Muscle of leg (tissue), 11 donors: ENCODE measurements around the gene MYBPC1. TPM values are rescaled to one million over a fixed set of nuclear protein-coding genes. Genes with fewer than 3 reads are reported as not detected.
"Not testable (repeated sequence)": the region's sequence is repeated elsewhere in the genome, so short reads cannot be mapped to it uniquely, and the experiment has no call there.

Experiments
- DNase-seq: peaks from one replicate; pipeline ENCODE4 v3.0.0; 2013
- H3K27ac ChIP-seq: one replicate; pipeline ENCODE4 v1.5.1; 2013; ENCODE audit warnings: mild to moderate bottlenecking, low read length, control low read depth
- H3K27me3 ChIP-seq: one replicate; pipeline ENCODE4 v1.6.1; 2013; ENCODE audit warnings: low read length; ENCODE audit not compliant: control insufficient read depth, insufficient read depth
- H3K36me3 ChIP-seq: one replicate; pipeline ENCODE4 v1.6.1; 2013; ENCODE audit warnings: low read length; ENCODE audit not compliant: control insufficient read depth, insufficient read depth
- H3K4me1 ChIP-seq: one replicate; pipeline ENCODE4 v1.6.1; 2013; ENCODE audit warnings: low read length; ENCODE audit not compliant: control insufficient read depth, insufficient read depth
- H3K4me3 ChIP-seq: one replicate; pipeline ENCODE4 v1.5.1; 2013; ENCODE audit warnings: low read length, control low read depth
- H3K9me3 ChIP-seq: replicated peaks from 2 replicates; pipeline ENCODE4 v1.6.1; 2013; ENCODE audit warnings: low read depth, low read length; ENCODE audit not compliant: control insufficient read depth
- WGBS: methylation state at CpG from one replicate; pipeline ENCODE4 v1.1.5; 2013; ENCODE audit warnings: missing lambda C conversion rate; ENCODE audit not compliant: insufficient coverage; 5-methylcytosine and 5-hydroxymethylcytosine counted together
- polyA plus RNA-seq, 8 donors: library from polyadenylated mRNA; unstranded; fragments of 120-200 nt; gene quantifications; one replicate each; pipeline versions ENCODE4 v1.2.1 to v1.2.3, GENCODE V29; 2013; ENCODE audit warnings: inconsistent platforms in 1 of 8, low replicate concordance in 1 of 8; ENCODE audit not compliant: insufficient read length in 8 of 8, insufficient read depth in 1 of 8
- total RNA-seq: library from RNA; stranded (reverse); fragments of 120-200 nt; gene quantifications from one replicate; pipeline ENCODE4 v1.2.4, GENCODE V29; 2013

Gene MYBPC1
- total and polyA plus RNA-seq, 9 donors, result 1,298 to 3,170 (median 2,174) TPM

DNA sequence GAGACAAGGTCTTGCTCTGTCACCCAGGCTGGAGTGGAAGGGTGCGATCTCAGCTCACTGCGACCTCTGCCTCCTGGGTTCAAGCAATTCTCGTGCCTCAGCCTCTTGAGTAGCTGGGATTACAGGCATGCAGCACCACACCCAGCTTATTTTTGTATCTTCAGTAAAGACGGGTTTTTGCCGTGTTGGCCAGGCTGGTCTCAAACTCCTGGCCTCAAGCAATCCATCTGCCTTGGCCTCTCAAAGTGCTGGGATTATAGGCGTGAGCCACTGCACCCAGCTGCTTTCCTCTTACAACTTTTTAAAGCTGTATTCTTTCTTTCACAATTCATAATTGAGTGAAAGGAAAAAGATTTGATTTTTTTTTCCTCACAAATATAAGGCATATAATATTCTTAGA is 86.9 kb downstream of the MYBPC1 start:
- H3K36me3 ChIP-seq, H3K4me3 ChIP-seq, DNase-seq, H3K27me3 ChIP-seq, H3K27ac ChIP-seq, H3K9me3 ChIP-seq, H3K4me1 ChIP-seq: not testable (repeated sequence)
- 58% methylated on average over 5 of the region's 6 CpGs for WGBS

GRCh38 chr12:101685092-101685491 is 90.3 kb downstream of the MYBPC1 start:
- Histone ChIP-seq H3K36me3 (peaks cover 4% of the 10 kb centered on the region), H3K9me3 (no peaks in the 10 kb centered on the region), H3K4me1 (no peaks in the 10 kb centered on the region), H3K4me3 (no peak overlapping the region), H3K27me3 (no peaks in the 10 kb centered on the region), H3K27ac (no peak overlapping the region)
- no CpG with 5 or more reads among the region's 1 CpG for WGBS
- no peak for DNase-seq

DNA sequence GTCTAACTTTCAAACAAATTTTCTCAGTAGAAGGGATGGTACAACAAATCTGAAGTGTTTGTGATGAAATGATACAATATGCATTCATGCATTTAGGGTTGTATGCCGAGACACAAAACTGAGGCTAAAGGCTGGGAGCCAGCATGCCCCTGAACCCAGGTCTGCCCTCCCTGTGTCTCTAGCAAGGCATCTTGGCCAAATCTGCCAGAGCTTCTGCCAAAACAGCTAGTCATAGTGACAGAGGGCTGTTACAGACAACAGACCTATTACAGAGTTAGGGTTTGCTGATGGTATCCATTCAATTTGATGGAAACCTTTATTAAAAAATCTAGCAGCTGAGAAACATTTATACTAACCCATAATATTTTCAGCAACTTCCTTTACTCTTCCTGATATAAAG is 91.4 kb downstream of the MYBPC1 start:
- no CpG with 5 or more reads among the region's 1 CpG for WGBS
- H3K36me3 ChIP-seq, result peaks cover 4% of the 10 kb centered on the region
- DNase-seq, result no peak
- H3K9me3 ChIP-seq, result no peaks in the 10 kb centered on the region
- no peaks in the 10 kb centered on the region for H3K27me3 ChIP-seq
- no peak overlapping the region for H3K4me3 ChIP-seq
- no peaks in the 10 kb centered on the region for H3K4me1 ChIP-seq
- H3K27ac ChIP-seq, result no peak overlapping the region

DNA sequence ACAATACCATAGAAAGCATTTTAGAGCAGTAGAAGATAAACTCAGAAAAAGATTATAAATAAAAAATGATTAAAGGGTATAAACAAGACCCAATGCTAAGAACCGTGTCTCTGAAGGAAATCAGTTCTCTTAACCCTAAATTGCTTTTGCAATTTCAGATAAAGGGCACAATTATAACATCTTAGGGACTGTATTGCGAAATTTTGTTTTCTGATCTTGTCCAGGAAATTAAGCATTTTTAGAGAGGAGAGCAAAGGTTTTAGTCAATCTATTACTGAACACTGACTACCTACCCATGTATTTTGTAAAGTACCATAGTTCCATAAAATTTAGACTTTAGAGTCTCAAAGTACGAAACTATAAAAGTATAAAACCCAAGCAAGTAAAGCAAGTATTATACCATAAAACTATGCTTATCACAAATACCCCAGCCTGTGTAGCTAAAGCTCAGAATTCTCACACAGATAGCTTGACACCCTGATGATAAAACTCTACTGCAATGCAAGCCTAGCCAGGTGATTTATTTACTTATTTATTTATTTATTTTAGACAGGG is 95.8 kb downstream of the MYBPC1 start:
- DNase-seq, result no peak
- H3K27me3 ChIP-seq, result no peaks in the 10 kb centered on the region
- H3K9me3 ChIP-seq, result peaks cover 2% of the 10 kb centered on the region
- no CpG with 5 or more reads among the region's 3 CpGs for WGBS
- H3K4me1 ChIP-seq, result peaks cover 2% of the 10 kb centered on the region
- no peak overlapping the region for H3K27ac ChIP-seq
- H3K4me3 ChIP-seq, result no peak overlapping the region
- peaks cover 4% of the 10 kb centered on the region for H3K36me3 ChIP-seq

- Histone ChIP-seq H3K4me3 (no peak overlapping the region), H3K27ac (no peak overlapping the region), H3K4me1 (peaks cover 6% of the 10 kb centered on the region), H3K9me3 (peaks cover 2% of the 10 kb centered on the region), H3K27me3 (no peaks in the 10 kb centered on the region), H3K36me3 (peaks cover 1% of the 10 kb centered on the region)
- 90% methylated on average over 1 of the region's 1 CpG for WGBS
- DNase-seq, result no peak
These were observed 96.8 kb downstream of the MYBPC1 start for GRCh38 chr12:101691503-101692096.

GRCh38 chr12:101694297-101694848 is 99.6 kb downstream of the MYBPC1 start:
- Histone ChIP-seq H3K36me3 (no peaks in the 10 kb centered on the region), H3K4me1 (peaks cover 17% of the 10 kb centered on the region), H3K27ac (no peak overlapping the region), H3K27me3 (no peaks in the 10 kb centered on the region), H3K9me3 (peaks cover 2% of the 10 kb centered on the region), H3K4me3 (no peak overlapping the region)
- DNase-seq, result no peak
- no CpG with 5 or more reads among the region's 2 CpGs for WGBS

DNA sequence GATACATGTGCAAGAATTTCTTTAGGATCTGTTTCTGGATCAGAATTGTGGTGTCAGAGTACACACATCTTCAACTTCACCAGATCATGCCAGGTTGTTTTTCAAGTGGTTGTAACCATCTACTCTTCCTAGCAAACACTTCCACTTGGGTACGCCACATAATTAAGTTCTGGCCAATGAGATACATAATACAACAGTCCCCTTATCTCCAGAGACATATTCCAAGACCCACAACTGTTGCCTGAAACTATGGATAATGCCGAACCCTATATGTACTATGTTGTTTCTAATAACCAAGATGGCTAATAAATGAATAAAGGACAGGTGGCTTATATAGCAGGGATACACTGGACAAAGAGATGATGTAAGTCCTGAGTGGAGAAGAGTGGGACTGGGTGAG is 100.2 kb downstream of the MYBPC1 start:
- peaks cover 2% of the 10 kb centered on the region for H3K9me3 ChIP-seq
- H3K27ac ChIP-seq, result no peak overlapping the region
- no peaks in the 10 kb centered on the region for H3K27me3 ChIP-seq
- no peak overlapping the region for H3K4me3 ChIP-seq
- peaks cover 17% of the 10 kb centered on the region for H3K4me1 ChIP-seq
- WGBS, result no CpG with 5 or more reads among the region's 2 CpGs
- DNase-seq, result no peak
- no peaks in the 10 kb centered on the region for H3K36me3 ChIP-seq

DNA sequence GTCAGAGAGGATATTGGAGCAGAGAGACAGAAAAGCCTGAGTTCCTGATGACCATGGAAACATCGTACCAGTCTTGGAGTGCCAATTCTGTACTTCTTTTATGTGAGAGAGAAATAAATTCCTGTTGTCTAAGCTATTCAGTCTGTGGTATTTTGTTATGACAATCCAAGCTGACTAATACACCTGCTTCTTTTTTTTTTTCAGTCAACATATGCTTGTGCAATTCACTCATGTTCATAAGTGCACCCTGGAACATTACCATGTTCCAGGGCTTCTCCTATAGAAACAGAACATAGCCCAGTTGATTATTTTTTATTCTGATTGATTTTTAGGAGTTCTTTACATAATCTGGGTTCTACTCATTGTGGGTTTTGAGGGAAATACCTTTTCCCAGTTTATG is 100.9 kb downstream of the MYBPC1 start:
- Histone ChIP-seq H3K4me1 (peaks cover 17% of the 10 kb centered on the region), H3K27me3 (no peaks in the 10 kb centered on the region), H3K27ac (no peak overlapping the region), H3K36me3 (no peaks in the 10 kb centered on the region), H3K4me3 (no peak overlapping the region), H3K9me3 (peaks cover 2% of the 10 kb centered on the region)
- DNase-seq, result no peak
- no CpG with 5 or more reads among the region's 1 CpG for WGBS

- Histone ChIP-seq H3K36me3 (no peaks in the 10 kb centered on the region), H3K4me3 (peak overlapping the region; percentile 78), H3K27ac (peak overlapping the region; percentile 78), H3K27me3 (no peaks in the 10 kb centered on the region), H3K4me1 (peaks cover 17% of the 10 kb centered on the region), H3K9me3 (peaks cover 2% of the 10 kb centered on the region)
- WGBS, result 37% methylated on average over 17 of the region's 18 CpGs
- DNase-seq, result peak; percentile 50
These were observed 101.8 kb downstream of the MYBPC1 start for GRCh38 chr12:101696251-101697196.
